IPS-NIHi7 (cell line): ENCODE measurements around the gene TNFRSF25.

ENCODE experiments used
- DNase-seq: peaks from one replicate; pipeline ENCODE4 v3.0.0; 2012; ENCODE audit warnings: mixed read lengths; ENCODE audit errors: extremely low spot score

The TNFRSF25 gene

GRCh38 chr1:6418668-6419396 lies 47.1 kb downstream of the TNFRSF25 start:
- DNase-seq, result no peak

GRCh38 chr1:6417961-6418667 lies 47.9 kb downstream of the TNFRSF25 start:
- no peak for DNase-seq

GRCh38 chr1:6416906-6417305 lies 49.1 kb downstream of the TNFRSF25 start:
- DNase-seq, result no peak

GRCh38 chr1:6416295-6416656 lies 49.7 kb downstream of the TNFRSF25 start:
- no peak for DNase-seq

- DNase-seq, result no peak
Measured at GRCh38 chr1:6414881-6415626, 50.9 kb downstream of the TNFRSF25 start.

- DNase-seq, result peak; percentile 86
Measured at GRCh38 chr1:6414443-6414844, 51.5 kb downstream of the TNFRSF25 start.

- no peak for DNase-seq
Measured at GRCh38 chr1:6412896-6413295, 53.1 kb downstream of the TNFRSF25 start.
